Embryonic facial prominence (tissue), 1 donor: ENCODE results near the gene BIRC5.
"Not testable (repeated sequence)": the region's sequence is repeated elsewhere in the genome, so short reads cannot be mapped to it uniquely, and the experiment has no call there.

Source experiments
- DNase-seq: peaks from one replicate; pipeline ENCODE4 v3.0.0-alpha.2; 2016; ENCODE audit errors: extremely low spot score

Gene BIRC5

GRCh38 chr17:78240012-78240655, 26.1 kb downstream of the BIRC5 start:
- no peak for DNase-seq

DNA sequence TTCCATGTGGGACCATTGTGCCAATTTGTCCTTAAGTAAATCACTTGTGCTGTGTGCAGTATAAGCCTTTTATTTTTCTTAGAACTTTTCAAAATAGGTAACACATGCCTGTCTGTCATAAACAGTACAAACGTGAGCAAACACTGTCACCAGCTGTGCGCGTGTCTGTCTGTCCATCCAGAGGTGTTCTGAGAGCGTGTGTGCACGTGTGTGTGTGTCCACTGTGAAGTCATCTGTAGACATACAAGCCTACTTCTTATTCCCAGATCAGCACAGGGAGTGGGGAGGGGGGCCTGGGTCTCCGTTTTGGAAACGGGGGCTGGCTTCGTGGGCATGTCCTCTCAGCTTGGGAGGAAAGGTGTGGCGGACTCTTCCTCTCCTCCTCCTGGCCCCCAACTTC, 26.8 kb downstream of the BIRC5 start:
- DNase-seq, result no peak

DNA sequence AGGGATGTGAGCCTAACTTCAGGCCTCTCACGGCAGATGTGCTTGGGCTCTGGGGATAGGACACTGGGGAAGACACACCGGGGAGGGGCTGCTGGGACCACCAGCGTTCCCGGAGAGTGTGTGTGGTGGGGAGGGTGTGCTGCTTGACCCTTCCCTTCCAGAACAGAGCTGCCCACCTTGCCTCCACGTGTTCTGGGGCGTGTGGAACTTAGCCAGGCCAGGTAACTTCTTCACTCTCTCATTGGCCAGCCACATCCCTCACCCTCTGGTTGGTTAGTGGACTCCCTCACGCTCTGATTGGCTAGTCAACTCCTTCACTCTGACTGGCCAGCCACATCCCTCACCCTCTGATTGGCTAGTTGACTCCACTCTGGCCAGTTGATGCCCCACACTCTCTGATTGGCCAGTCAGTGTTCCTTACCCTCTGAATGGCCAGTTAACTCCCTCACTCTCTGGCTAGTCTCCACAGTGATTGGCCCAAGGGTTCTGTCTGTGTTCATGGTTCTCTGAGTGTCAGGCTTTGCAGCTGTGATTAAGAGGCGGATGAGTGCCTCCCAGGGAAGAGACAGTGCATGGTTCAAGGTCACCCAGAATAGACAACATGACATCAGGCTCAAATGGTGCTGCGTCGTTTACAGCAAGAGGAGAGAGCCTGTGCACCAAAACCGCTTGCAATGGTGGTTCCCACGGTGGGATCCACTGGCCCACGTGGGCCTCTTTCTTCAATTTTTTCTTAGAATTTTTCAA, 27.4 kb downstream of the BIRC5 start:
- no peak for DNase-seq

GRCh38 chr17:78242024-78242742, 28.1 kb downstream of the BIRC5 start:
- DNase-seq, result no peak

DNA sequence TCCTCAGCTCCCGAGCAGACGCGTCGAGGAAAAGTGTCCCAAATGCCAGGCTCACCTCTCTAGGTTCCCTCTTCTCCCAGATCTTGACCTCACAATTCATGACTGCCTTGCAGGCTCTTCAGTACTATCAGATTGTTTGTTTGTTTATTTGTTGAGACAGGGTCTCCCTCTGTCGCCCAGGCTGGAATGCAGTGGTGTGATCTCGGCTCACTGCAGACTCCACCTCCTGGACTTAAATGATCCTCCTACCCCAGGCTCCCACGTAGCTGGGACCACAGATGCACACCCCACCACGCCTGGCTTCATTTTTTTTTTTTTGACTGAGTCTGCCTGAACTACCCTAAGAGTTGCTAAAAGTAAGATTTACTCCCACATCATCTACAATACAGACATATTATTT, 33.3 kb downstream of the BIRC5 start:
- no peak for DNase-seq

- no peak for DNase-seq
Measured at GRCh38 chr17:78248051-78248914, 34.2 kb downstream of the BIRC5 start.

GRCh38 chr17:78249074-78249817, 35.2 kb downstream of the BIRC5 start:
- no peak for DNase-seq

- no peak for DNase-seq
Measured at GRCh38 chr17:78249818-78250806, 36.1 kb downstream of the BIRC5 start.

DNA sequence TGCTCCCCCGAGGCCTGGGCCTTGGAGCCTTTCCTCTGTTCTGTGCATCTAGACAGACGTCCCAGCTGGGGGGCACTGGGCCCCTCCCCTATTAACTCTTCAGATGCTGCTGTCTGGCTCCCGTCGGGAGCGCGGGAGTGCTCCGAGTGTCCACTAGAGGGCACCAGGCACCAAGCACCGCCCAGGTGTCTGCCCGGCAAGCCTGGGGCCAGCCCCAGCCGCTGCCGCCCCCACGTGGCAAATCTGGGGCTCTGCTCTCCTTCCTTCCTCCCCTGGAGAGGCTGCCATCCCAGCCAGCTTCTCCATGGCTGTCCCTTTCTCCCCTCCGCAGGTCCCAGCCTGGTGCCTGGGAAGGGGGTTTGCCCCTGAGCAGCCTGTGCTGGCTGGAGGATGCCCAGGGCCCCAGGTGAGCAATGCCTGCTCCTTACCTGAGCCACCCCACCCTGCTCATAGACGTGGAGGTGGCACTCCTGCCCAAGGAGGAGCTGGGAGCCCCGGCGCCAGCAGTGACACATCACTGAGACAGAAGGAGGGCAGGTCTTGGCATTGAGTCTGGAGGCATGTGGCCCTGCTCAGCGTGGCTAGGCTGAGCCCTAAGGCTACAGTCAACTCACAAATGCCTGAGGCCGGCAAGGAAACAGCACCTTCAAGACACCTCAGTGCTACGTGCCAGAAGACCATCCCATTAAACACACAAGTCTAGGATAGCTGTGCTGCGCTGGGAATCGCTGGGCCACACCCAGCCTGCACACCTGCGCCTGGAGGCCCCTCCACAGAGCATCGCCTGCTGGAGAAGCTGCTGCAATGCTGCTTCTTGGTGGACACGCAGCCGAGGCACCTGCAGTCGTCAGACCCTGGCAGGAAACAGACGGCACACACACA, 37.1 kb downstream of the BIRC5 start:
- peak; percentile 75 for DNase-seq

DNA sequence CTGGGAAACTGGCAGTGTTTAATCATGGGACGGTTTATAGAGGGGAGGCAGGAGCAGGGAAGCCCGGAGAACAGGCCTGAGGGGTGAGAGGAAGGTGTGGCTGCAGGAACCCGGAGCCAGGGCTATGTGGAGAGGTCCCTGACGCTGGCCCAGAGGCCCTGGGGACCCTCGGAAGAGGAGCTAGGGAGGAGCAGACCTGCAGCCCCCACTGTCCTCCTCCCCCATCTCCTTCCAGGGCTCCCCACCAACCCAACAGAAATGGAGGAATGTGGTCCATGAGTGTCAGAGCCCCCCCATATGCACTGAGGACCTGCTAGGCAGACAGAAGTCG, 37.7 kb downstream of the BIRC5 start:
- DNase-seq, result no peak

DNA sequence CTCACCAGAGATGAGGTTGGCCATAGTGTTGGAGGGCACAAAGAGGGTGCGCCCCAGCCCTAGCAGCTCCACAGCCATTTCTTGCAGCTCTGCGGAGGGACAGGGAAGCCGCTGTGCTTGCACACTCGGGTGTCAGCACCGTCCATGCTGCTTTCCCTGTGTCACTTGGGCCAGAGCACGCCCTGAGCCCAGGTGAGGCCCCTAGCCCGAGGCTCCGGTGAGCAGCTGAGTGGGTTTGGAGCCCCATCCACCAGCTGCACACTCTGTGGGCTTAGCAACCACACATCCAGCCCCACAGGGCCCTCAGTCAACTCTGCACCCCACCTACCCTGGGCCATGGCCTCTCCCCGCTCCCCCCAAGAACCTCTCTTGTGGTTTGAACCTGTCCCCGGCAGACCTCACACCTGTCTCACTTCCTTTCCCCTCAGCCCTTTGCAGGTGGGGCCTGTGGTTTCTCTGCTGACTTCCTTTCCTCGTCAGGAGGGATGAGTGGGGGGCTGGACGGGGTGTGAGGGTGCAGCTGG, 38.1 kb downstream of the BIRC5 start:
- no peak for DNase-seq

GRCh38 chr17:78252701-78253635, 38.9 kb downstream of the BIRC5 start:
- no peak for DNase-seq

DNA sequence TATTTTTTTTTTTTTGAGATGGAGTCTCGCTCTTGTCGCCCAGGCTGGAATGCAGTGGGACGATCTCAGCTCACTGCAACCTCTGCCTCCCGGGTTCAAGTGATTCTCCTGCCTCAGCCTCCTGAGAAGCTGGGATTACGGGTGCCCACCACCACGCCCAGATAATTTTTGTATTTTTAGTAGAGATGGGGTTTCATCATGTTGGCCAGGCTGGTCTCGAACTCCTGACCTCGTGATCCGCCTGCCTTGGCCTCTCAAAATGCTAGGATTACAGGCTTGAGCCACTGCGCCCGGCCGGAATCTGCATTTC, 39.5 kb downstream of the BIRC5 start:
- DNase-seq, result not testable (repeated sequence)

DNA sequence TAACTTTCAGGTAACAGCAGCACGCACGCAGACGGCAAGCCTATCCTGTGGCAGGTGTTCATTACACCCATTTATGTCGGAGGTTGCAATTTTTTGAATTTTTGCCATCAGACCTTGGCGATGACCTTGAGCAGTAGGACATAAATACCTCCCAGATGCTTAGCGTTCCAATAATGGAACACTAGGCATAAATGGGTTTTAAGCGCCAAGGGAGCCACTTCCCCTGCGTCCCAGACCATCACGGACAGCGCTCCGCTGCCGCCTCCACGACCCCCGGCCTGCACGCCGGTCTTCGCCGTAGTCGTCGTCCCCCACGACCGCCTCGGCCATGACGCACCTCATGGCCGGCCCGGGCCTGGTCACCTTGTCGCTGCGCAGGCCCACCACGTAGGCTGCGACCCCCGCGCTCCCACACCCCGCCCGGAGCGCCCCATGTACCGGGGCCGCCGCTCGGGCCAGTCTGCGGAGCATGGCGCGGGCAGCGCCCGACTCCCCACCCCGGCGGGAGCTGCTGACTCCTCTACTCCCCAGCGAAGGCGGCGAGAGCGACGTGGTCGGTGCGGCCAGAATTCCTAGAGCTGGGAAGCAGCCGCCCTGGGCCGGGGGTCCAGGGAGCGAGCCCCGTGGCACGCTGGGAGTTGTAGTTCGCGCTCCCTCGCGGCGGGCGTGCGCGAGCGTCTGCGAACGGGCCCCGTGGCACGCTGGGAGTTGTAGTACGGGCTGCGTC, 40.1 kb downstream of the BIRC5 start:
- DNase-seq, result peak; percentile 78

- DNase-seq, result no peak
Measured at GRCh38 chr17:78255029-78255656, 41.1 kb downstream of the BIRC5 start.

DNA sequence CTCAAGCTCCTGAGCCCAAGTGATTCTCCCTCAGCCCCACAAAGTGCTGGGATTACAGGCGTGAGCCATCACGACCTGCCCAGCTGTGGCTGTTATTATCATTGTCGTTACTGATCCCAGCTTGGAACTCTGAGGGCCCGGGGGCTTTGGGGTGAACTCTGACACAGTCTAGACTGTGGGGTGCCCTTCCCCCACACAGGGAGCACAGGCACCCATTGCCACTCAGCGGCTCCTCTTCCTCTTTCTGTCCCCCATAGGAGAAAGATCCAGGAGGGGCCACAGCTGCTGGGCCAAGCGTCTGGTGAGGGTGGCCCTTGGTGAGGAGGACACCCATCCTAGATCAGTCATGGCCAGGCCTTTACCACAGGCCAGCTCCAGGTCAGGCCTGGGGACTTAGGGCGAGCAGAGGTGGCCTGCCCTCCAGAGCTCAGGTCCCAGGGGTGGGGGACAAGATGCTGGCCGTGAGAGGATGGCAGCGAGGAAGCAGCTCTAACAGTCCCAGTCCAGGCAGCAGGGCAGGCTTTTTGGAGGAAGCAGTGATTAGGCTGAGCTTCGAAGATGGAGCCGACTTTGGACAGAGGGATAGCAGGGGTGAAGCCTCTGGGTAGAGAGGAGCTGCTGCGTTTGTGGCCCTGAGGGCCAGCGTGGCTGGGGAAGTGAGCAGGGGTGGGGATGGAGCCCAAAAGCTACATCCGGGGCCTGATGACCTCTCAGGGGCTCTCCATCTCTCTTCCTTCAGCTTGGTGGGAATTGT, 42.1 kb downstream of the BIRC5 start:
- DNase-seq, result no peak
